HepG2 (cell line): ENCODE data around the gene SNAP23. TPM values are rescaled to one million over a fixed set of nuclear protein-coding genes. Genes with fewer than 3 reads are reported as not detected.
A peak's percentile ranks its signal among the peaks of the same experiment; 100 is the strongest.

Experiments
- EED ChIP-seq: sonication (generic); formaldehyde crosslinking; IDR thresholded peaks from 2 replicates; pipeline ENCODE4 v1.5.0; 2020; ENCODE audit warnings: mild to moderate bottlenecking, missing genetic modification reagents
- FIP1L1 ChIP-seq: fragments of 200-400 bp; formaldehyde crosslinking; IDR thresholded peaks from 2 replicates; pipeline ENCODE4 v1.6.1; 2018; ENCODE audit warnings: low read depth, mild to moderate bottlenecking, low read length, moderate library complexity, borderline replicate concordance; ENCODE audit not compliant: insufficient read depth
- HHEX ChIP-seq: IDR thresholded peaks from 2 replicates; pipeline ENCODE4 v1.6.1; 2016; ENCODE audit warnings: control low read depth
- HOXA9 ChIP-seq: sonication (generic); formaldehyde crosslinking; IDR thresholded peaks from 2 replicates; pipeline ENCODE4 v1.8.1; 2022; ENCODE audit warnings: missing genetic modification reagents, mild to moderate bottlenecking, moderate library complexity, borderline replicate concordance
- NR2F1 ChIP-seq, 2 experiments: fragments of 450-650 bp in 1 of 2; formaldehyde crosslinking in 1 of 2; IDR thresholded peaks; 2 replicates each; pipeline versions ENCODE4 v1.5.0 to v1.6.1; 2016 to 2020; ENCODE audit warnings: mild to moderate bottlenecking in 1 of 2, missing compliant biosample characterization in 1 of 2, missing genetic modification reagents in 1 of 2, moderate library complexity in 1 of 2
- RBAK ChIP-seq: sonication (generic); formaldehyde crosslinking; IDR thresholded peaks from 2 replicates; pipeline ENCODE4 v1.5.1; 2020; ENCODE audit warnings: mild to moderate bottlenecking, missing genetic modification reagents
- SAFB2 ChIP-seq: sonication (generic); formaldehyde crosslinking; IDR thresholded peaks from 2 replicates; pipeline ENCODE4 v1.5.1; 2020; ENCODE audit warnings: missing genetic modification reagents, low read depth, mild to moderate bottlenecking, borderline replicate concordance
- SNAI1 ChIP-seq: sonication (generic); formaldehyde crosslinking; IDR thresholded peaks from 2 replicates; pipeline ENCODE4 v1.5.0; 2020; ENCODE audit warnings: mild to moderate bottlenecking, missing genetic modification reagents, borderline replicate concordance
- TCF7 ChIP-seq: sonication (generic); IDR thresholded peaks from 2 replicates; pipeline ENCODE4 v1.6.1; 2016; ENCODE audit warnings: antibody characterized with exemption, low read depth
- ZFP1 ChIP-seq: IDR thresholded peaks from 2 replicates; pipeline ENCODE4 v1.6.1; 2016
- ZNF234 ChIP-seq: sonication (generic); formaldehyde crosslinking; conservative IDR thresholded peaks from 2 replicates; pipeline ENCODE4 v1.5.1; 2020; ENCODE audit warnings: mild to moderate bottlenecking, missing genetic modification reagents
- ZNF260 ChIP-seq: sonication (generic); formaldehyde crosslinking; IDR thresholded peaks from 2 replicates; pipeline ENCODE4 v1.4.0; 2020; ENCODE audit warnings: missing genetic modification reagents, low read depth, mild to moderate bottlenecking, borderline replicate concordance
- ZNF501 ChIP-seq: sonication (generic); formaldehyde crosslinking; IDR thresholded peaks from 2 replicates; pipeline ENCODE4 v1.5.1; 2020; ENCODE audit warnings: mild to moderate bottlenecking, moderate library complexity, missing genetic modification reagents
- ZNF549 ChIP-seq: sonication (generic); formaldehyde crosslinking; IDR thresholded peaks from 2 replicates; pipeline ENCODE4 v1.5.0; 2020; ENCODE audit warnings: missing genetic modification reagents
- ZNF564 ChIP-seq: sonication (generic); formaldehyde crosslinking; IDR thresholded peaks from 2 replicates; pipeline ENCODE4 v1.8.1; 2023; ENCODE audit warnings: mild to moderate bottlenecking, missing genetic modification reagents
- ZNF589 ChIP-seq: sonication (generic); formaldehyde crosslinking; conservative IDR thresholded peaks from 2 replicates; pipeline ENCODE4 v1.8.0; 2022; ENCODE audit warnings: mild to moderate bottlenecking, moderate library complexity, missing genetic modification reagents
- ZNF7 ChIP-seq: IDR thresholded peaks from 2 replicates; pipeline ENCODE4 v1.6.1; 2016; ENCODE audit warnings: missing biosample characterization, missing genetic modification reagents
- ZNF75D ChIP-seq: sonication (generic); formaldehyde crosslinking; IDR thresholded peaks from 2 replicates; pipeline ENCODE4 v1.8.1; 2023; ENCODE audit warnings: missing genetic modification reagents, mild to moderate bottlenecking, borderline replicate concordance
- ZNF891 ChIP-seq: sonication (generic); formaldehyde crosslinking; IDR thresholded peaks from 2 replicates; pipeline ENCODE4 v1.5.0; 2020; ENCODE audit warnings: mild to moderate bottlenecking, missing genetic modification reagents
- polyA plus RNA-seq, 8 experiments: library from polyadenylated mRNA; depleted of rRNA in 3 of 8; stranded (reverse) in 7 of 8; unstranded in 1 of 8; fragments of >200 nt; fragmentation: Illumina TruSeq in 4 of 8; extraction: Trizol in 4 of 8; gene quantifications; 2 replicates each; pipeline versions ENCODE4 v1.2.1 to v1.2.3, GENCODE V29; 2011 to 2016; ENCODE audit warnings: low read depth in 4 of 8, missing spikeins in 1 of 8, mixed read lengths in 1 of 8; ENCODE audit not compliant: insufficient read depth in 1 of 8
- total RNA-seq, 5 experiments: library from RNA; depleted of rRNA; stranded (reverse); fragments of >200 nt; fragmentation: Illumina TruSeq; extraction: Trizol; gene quantifications; 2 replicates each; pipeline ENCODE4 v1.2.3, GENCODE V29; 2016; ENCODE audit warnings: low read depth in 1 of 5
- TF ChIP-seq, protein P1 (sequence below): sonication (generic); formaldehyde crosslinking; IDR thresholded peaks from 2 replicates; pipeline ENCODE4 v1.4.0; 2020; ENCODE audit warnings: missing genetic modification reagents, borderline replicate concordance
- TF ChIP-seq, protein P2 (sequence below): sonication (generic); formaldehyde crosslinking; IDR thresholded peaks from 2 replicates; pipeline ENCODE4 v1.8.1; 2023; ENCODE audit warnings: mild to moderate bottlenecking, missing genetic modification reagents
- TF ChIP-seq, protein P3 (sequence below): sonication (generic); formaldehyde crosslinking; IDR thresholded peaks from 2 replicates; pipeline ENCODE4 v1.5.0; 2020; ENCODE audit warnings: mild to moderate bottlenecking, missing genetic modification reagents

The SNAP23 gene
- total and polyA plus RNA-seq, 2 of the 13 experiments (the other 11 are each of a cell fraction or from before 2014, with no cell fraction given) = 37.0 to 101 TPM

DNA sequence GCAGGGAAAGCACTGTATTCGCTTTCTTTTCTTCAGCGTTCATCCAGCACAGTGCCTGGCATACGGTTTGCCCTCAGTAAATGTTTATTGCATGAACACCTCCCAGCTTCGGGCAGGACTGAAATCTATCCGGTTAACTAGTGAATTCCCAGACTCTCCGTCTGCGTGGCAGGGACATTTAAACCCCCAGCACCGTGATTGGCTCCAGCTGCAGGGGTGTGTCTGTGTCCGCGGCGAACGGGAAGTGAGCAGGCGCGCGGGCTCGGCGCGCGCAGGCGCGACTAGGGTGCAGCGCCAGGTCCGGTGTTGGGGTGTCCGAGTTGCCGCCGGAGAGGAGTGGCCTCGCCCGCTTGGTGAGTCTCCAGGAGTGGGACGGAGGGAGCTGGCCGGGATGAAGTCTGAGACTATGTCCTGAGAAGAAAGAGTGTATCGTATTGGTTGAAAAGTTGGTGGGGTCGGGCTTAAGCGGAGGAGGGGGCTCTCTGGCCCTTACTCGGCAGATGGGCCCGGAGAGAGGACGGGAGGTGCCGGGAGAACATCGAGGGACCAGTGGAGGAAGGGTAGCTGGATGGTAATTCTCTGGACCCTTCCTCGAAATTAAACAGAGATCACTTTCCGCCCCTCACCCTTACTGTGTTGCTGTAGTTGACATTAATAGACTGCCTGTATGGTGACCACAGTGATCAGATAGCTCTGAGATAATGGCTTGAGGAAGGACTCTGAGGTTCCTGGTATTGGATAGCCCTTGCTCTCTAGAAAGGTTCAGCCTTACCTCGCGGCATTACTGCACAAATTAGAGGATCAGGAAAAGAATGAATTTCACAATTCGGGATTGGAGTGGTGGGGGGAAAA, at the start of gene SNAP23 (continued):
- TF ChIP-seq, protein P1, sequence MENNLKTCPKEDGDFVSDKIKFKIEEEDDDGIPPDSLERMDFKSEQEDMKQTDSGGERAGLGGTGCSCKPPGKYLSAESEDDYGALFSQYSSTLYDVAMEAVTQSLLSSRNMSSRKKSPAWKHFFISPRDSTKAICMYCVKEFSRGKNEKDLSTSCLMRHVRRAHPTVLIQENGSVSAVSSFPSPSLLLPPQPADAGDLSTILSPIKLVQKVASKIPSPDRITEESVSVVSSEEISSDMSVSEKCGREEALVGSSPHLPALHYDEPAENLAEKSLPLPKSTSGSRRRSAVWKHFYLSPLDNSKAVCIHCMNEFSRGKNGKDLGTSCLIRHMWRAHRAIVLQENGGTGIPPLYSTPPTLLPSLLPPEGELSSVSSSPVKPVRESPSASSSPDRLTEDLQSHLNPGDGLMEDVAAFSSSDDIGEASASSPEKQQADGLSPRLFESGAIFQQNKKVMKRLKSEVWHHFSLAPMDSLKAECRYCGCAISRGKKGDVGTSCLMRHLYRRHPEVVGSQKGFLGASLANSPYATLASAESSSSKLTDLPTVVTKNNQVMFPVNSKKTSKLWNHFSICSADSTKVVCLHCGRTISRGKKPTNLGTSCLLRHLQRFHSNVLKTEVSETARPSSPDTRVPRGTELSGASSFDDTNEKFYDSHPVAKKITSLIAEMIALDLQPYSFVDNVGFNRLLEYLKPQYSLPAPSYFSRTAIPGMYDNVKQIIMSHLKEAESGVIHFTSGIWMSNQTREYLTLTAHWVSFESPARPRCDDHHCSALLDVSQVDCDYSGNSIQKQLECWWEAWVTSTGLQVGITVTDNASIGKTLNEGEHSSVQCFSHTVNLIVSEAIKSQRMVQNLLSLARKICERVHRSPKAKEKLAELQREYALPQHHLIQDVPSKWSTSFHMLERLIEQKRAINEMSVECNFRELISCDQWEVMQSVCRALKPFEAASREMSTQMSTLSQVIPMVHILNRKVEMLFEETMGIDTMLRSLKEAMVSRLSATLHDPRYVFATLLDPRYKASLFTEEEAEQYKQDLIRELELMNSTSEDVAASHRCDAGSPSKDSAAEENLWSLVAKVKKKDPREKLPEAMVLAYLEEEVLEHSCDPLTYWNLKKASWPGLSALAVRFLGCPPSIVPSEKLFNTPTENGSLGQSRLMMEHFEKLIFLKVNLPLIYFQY = peak; percentile 70; the same call in 1 of the 2 replicates
- TF ChIP-seq ZNF589 (no peak), ZNF234 (CRISPR knock-in tag) (no peak), ZNF501 (CRISPR knock-in tag) (peak; percentile 77), SNAI1 (CRISPR knock-in tag) (no peak), ZNF260 (CRISPR knock-in tag) (no peak), ZNF75D (CRISPR knock-in tag) (no peak), SAFB2 (CRISPR knock-in tag) (no peak), HHEX (CRISPR knock-in tag) (no peak), ZNF549 (CRISPR knock-in tag) (no peak), FIP1L1 (no peak), ZNF564 (no peak), ZNF891 (0 out of 2 replicates have a peak, but pooled peaks have one; percentile 79), TCF7 (no peak), RBAK (CRISPR knock-in tag) (no peak), ZFP1 (CRISPR knock-in tag) (no peak), EED (CRISPR knock-in tag) (no peak), ZNF7 (CRISPR knock-in tag) (no peak), HOXA9 (CRISPR knock-in tag) (no peak), NR2F1 (CRISPR knock-in tag; IDR thresholded peaks at IDR 0.05) (no peak)
- TF ChIP-seq, protein P2, sequence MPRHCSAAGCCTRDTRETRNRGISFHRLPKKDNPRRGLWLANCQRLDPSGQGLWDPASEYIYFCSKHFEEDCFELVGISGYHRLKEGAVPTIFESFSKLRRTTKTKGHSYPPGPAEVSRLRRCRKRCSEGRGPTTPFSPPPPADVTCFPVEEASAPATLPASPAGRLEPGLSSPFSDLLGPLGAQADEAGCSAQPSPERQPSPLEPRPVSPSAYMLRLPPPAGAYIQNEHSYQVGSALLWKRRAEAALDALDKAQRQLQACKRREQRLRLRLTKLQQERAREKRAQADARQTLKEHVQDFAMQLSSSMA (CRISPR knock-in tag) = no peak
- TF ChIP-seq, protein P3, sequence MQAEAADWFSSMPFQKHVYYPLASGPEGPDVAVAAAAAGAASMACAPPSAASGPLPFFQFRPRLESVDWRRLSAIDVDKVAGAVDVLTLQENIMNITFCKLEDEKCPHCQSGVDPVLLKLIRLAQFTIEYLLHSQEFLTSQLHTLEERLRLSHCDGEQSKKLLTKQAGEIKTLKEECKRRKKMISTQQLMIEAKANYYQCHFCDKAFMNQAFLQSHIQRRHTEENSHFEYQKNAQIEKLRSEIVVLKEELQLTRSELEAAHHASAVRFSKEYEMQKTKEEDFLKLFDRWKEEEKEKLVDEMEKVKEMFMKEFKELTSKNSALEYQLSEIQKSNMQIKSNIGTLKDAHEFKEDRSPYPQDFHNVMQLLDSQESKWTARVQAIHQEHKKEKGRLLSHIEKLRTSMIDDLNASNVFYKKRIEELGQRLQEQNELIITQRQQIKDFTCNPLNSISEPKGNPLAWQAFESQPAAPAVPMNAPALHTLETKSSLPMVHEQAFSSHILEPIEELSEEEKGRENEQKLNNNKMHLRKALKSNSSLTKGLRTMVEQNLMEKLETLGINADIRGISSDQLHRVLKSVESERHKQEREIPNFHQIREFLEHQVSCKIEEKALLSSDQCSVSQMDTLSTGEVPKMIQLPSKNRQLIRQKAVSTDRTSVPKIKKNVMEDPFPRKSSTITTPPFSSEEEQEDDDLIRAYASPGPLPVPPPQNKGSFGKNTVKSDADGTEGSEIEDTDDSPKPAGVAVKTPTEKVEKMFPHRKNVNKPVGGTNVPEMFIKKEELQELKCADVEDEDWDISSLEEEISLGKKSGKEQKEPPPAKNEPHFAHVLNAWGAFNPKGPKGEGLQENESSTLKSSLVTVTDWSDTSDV (CRISPR knock-in tag) = no peak
